Smooth muscle cell (in vitro differentiated cells): ENCODE results near the gene CYP39A1. TPM values are rescaled to one million over a fixed set of nuclear protein-coding genes. Genes with fewer than 3 reads are reported as not detected.

Experiments
- DNase-seq: peaks from one replicate; lab custom pipeline; 2025; ENCODE audit not compliant: unreplicated experiment; lab: John Stamatoyannopoulos, UW
- H2AFZ ChIP-seq: fragments of 200-600 bp; sonication (generic); 2 replicates; pipeline ENCODE4 v1.6.0; 2016; ENCODE audit warnings: antibody characterized with exemption, low read depth, mild to moderate bottlenecking
- H3F3A ChIP-seq: fragments of 200-600 bp; sonication (generic); 2 replicates; pipeline ENCODE4 v1.6.0; 2017; ENCODE audit warnings: antibody characterized with exemption, low read depth
- H3K27ac ChIP-seq: fragments of 200-600 bp; sonication (generic); 2 replicates; pipeline ENCODE4 v1.5.1; 2016; ENCODE audit warnings: low read depth, mild to moderate bottlenecking
- H3K27me3 ChIP-seq: fragments of 200-600 bp; sonication (generic); 2 replicates; pipeline ENCODE4 v1.6.1; 2016; ENCODE audit warnings: low read depth, mild to moderate bottlenecking
- H3K36me3 ChIP-seq: fragments of 200-600 bp; sonication (generic); 2 replicates; pipeline ENCODE4 v1.5.1; 2016; ENCODE audit warnings: low read depth
- H3K4me1 ChIP-seq: fragments of 200-600 bp; sonication (generic); 2 replicates; pipeline ENCODE4 v1.5.1; 2016; ENCODE audit warnings: low read depth
- H3K4me2 ChIP-seq: fragments of 200-600 bp; sonication (generic); 2 replicates; pipeline ENCODE4 v1.6.0; 2016; ENCODE audit warnings: mild to moderate bottlenecking
- H3K4me3 ChIP-seq: fragments of 200-600 bp; sonication (generic); 2 replicates; pipeline ENCODE4 v1.5.1; 2016; ENCODE audit warnings: mild to moderate bottlenecking
- H3K79me2 ChIP-seq: fragments of 200-600 bp; sonication (generic); 2 replicates; pipeline ENCODE4 v1.6.0; 2016; ENCODE audit warnings: low read depth, mild to moderate bottlenecking
- H3K9ac ChIP-seq: fragments of 200-600 bp; sonication (generic); 2 replicates; pipeline ENCODE4 v1.6.0; 2016; ENCODE audit warnings: low read depth
- H3K9me3 ChIP-seq: fragments of 200-600 bp; sonication (generic); replicated peaks from 2 replicates; pipeline ENCODE4 v1.5.1; 2016; ENCODE audit warnings: low read depth
- H4K20me1 ChIP-seq: fragments of 200-600 bp; sonication (generic); 2 replicates; pipeline ENCODE4 v1.6.0; 2016; ENCODE audit warnings: low read depth
- CTCF ChIP-seq: fragments of 200-600 bp; sonication (generic); IDR thresholded peaks from 2 replicates; pipeline ENCODE4 v1.5.1; 2017; ENCODE audit warnings: borderline replicate concordance, mild to moderate bottlenecking, antibody characterized with exemption; ENCODE audit not compliant: insufficient read depth, poor library complexity, severe bottlenecking
- WGBS: methylation state at CpG from one replicate; pipeline ENCODE4 v1.1.7; 2016; ENCODE audit warnings: low lambda C conversion rate; 5-methylcytosine and 5-hydroxymethylcytosine counted together
- polyA plus RNA-seq: library from polyadenylated mRNA; unstranded; fragments of >200 nt; fragmentation: Nextera tagmentation; extraction: Ambion mirVana; gene quantifications from 2 replicates; pipeline ENCODE4 v1.2.1, GENCODE V29; 2016
- total RNA-seq: library from RNA; depleted of rRNA; stranded (reverse); fragments of >200 nt; gene quantifications from 2 replicates; pipeline ENCODE4 v1.2.3, GENCODE V29; 2014

Gene CYP39A1
- total and polyA plus RNA-seq, 2 experiments from 2014 or later: 0.40 to 0.63 TPM

DNA sequence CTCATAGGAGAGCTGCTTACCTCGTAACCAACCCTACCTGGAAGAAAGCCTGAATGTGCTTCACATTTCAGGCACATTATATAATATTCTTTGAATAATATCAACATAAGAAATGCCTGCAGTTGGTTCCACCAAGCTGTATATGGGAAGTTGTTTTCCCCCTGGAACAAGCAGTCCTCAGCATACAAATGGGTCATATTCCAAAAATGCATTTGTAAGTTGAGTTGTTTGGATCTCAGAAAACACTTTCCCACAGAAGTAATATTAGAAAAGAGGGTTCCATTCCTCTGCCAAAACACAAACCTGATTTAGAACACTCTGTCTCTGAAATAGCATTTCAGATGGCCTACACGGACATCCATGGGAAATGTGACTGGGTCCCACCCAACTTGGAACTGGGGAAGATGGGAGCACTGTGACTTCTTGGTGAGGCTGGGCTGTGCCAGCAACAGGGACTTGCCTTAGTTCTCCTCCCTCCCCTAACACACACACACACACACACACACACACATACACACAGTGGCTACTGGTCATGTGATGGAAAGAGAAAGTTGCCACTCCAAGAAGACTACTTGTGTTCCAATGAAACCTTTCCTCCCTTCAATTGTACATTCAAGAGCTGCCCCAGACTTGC is 150.0 kb downstream of the CYP39A1 start:
- no peak overlapping the region for H2AFZ ChIP-seq
- H3K4me2 ChIP-seq: no peak overlapping the region
- no peaks in the 10 kb centered on the region for H3K79me2 ChIP-seq
- WGBS: 95% methylated on average over 2 of the region's 2 CpGs
- no peaks in the 10 kb centered on the region for H3K4me1 ChIP-seq
- no peak overlapping the region for H3K27ac ChIP-seq
- H3F3A ChIP-seq: no peaks in the 10 kb centered on the region
- peaks cover 15% of the 10 kb centered on the region for H3K27me3 ChIP-seq
- no peak for DNase-seq
- H3K9me3 ChIP-seq: no peaks in the 10 kb centered on the region
- no peaks in the 10 kb centered on the region for H4K20me1 ChIP-seq
- H3K36me3 ChIP-seq: no peaks in the 10 kb centered on the region
- H3K4me3 ChIP-seq: no peak overlapping the region
- no peak for TF ChIP-seq CTCF
- H3K9ac ChIP-seq: no peak overlapping the region

- H3K4me1 ChIP-seq: no peaks in the 10 kb centered on the region
- DNase-seq: no peak
- H3K27ac ChIP-seq: no peak overlapping the region
- no peaks in the 10 kb centered on the region for H3K36me3 ChIP-seq
- no peaks in the 10 kb centered on the region for H4K20me1 ChIP-seq
- H3K4me3 ChIP-seq: no peak overlapping the region
- TF ChIP-seq CTCF: no peak
- H3K4me2 ChIP-seq: no peak overlapping the region
- H3K27me3 ChIP-seq: peaks cover 15% of the 10 kb centered on the region
- WGBS: 70% methylated on average over 8 of the region's 8 CpGs
- H3K9ac ChIP-seq: no peak overlapping the region
- H3F3A ChIP-seq: no peaks in the 10 kb centered on the region
- H3K9me3 ChIP-seq: no peaks in the 10 kb centered on the region
- no peaks in the 10 kb centered on the region for H3K79me2 ChIP-seq
- H2AFZ ChIP-seq: no peak overlapping the region
Observed at GRCh38 chr6:46501136-46502089, 151.2 kb downstream of the CYP39A1 start.

GRCh38 chr6:46500382-46500781 is 152.2 kb downstream of the CYP39A1 start:
- no peak overlapping the region for H2AFZ ChIP-seq
- no peaks in the 10 kb centered on the region for H3K4me1 ChIP-seq
- H3K4me3 ChIP-seq: no peak overlapping the region
- no peak overlapping the region for H3K4me2 ChIP-seq
- no peaks in the 10 kb centered on the region for H3K36me3 ChIP-seq
- H4K20me1 ChIP-seq: no peaks in the 10 kb centered on the region
- no peak overlapping the region for H3K9ac ChIP-seq
- H3K79me2 ChIP-seq: no peaks in the 10 kb centered on the region
- H3K27me3 ChIP-seq: peaks cover 15% of the 10 kb centered on the region
- no peaks in the 10 kb centered on the region for H3F3A ChIP-seq
- H3K9me3 ChIP-seq: no peaks in the 10 kb centered on the region
- TF ChIP-seq CTCF: no peak
- DNase-seq: no peak
- H3K27ac ChIP-seq: no peak overlapping the region

Other genes starting within 250 kb of the CYP39A1 start
- gene RCAN2, start 161.4 kb downstream of the CYP39A1 start, total RNA-seq: 1.1 and 2.7 TPM in 2 replicates
- 2.5 and 3.1 TPM in 2 replicates for gene RCAN2, start 161.4 kb downstream of the CYP39A1 start, polyA plus RNA-seq
- 3.7 and 4.9 TPM in 2 replicates for gene SLC25A27, start 157 bp upstream of the CYP39A1 start, total RNA-seq
- gene SLC25A27, start 157 bp upstream of the CYP39A1 start, polyA plus RNA-seq: 0.22 and 2.9 TPM in 2 replicates
- gene TDRD6, start 35.1 kb upstream of the CYP39A1 start, total RNA-seq: under 0.01 TPM in 1 of 2 replicates, not detected in the other
- not detected in 2 replicates for gene TDRD6, start 35.1 kb upstream of the CYP39A1 start, polyA plus RNA-seq
- 0.27 and 1.2 TPM in 2 replicates for gene PLA2G7, start 82.6 kb upstream of the CYP39A1 start, total RNA-seq
- gene PLA2G7, start 82.6 kb upstream of the CYP39A1 start, polyA plus RNA-seq: 0.30 and 0.56 TPM in 2 replicates
- not detected in 2 replicates for gene ANKRD66, start 94.1 kb upstream of the CYP39A1 start, total RNA-seq
- gene ANKRD66, start 94.1 kb upstream of the CYP39A1 start, polyA plus RNA-seq: not detected in 2 replicates
- not detected in 2 replicates for gene MEP1A, start 140.6 kb upstream of the CYP39A1 start, total RNA-seq
- not detected in 2 replicates for gene MEP1A, start 140.6 kb upstream of the CYP39A1 start, polyA plus RNA-seq